HEK293 (cell line): ENCODE results near the gene IDE.

Source experiments
- CTCF ChIA-PET: fragments of 350-600 bp; formaldehyde crosslinking; extraction: SDS; loops from one replicate; lab custom pipeline; 2021; ENCODE audit warnings: antibody characterized with exemption; lab: Yijun Ruan, JAX
- POLR2A ChIA-PET: fragments of 300-600 bp; formaldehyde crosslinking; extraction: SDS; loops from one replicate; lab custom pipeline; 2020; ENCODE audit warnings: antibody characterized with exemption, inconsistent platforms; lab: Yijun Ruan, JAX
- H3K27ac ChIP-seq: fragments of 200-500 bp; sonication (Bioruptor generic); 2 replicates; pipeline ENCODE4 v1.5.1; 2014; ENCODE audit warnings: low read depth, low read length, control low read depth, inconsistent platforms; ENCODE audit errors: extremely low read depth
- H3K36me3 ChIP-seq, 2 experiments: fragments of 200-500 bp in 1 of 2; sonication (Bioruptor generic) in 1 of 2; 1 replicate in 1 of 2; 2 replicates in 1 of 2; pipeline ENCODE4 v1.5.1; 2014 to 2017; ENCODE audit warnings: inconsistent platforms in 2 of 2, low read length in 2 of 2; ENCODE audit not compliant: control insufficient read depth in 2 of 2, insufficient read depth in 1 of 2
- H3K4me1 ChIP-seq: fragments of 200-500 bp; sonication (Bioruptor generic); 2 replicates; pipeline ENCODE4 v1.5.1; 2014; ENCODE audit warnings: mild to moderate bottlenecking, low read length, inconsistent platforms; ENCODE audit not compliant: control insufficient read depth, insufficient read depth
- H3K4me3 ChIP-seq: 2 replicates; pipeline ENCODE4 v1.5.1; 2011; ENCODE audit warnings: low read depth, mild to moderate bottlenecking, control low read depth, low read length, moderate library complexity
- H3K9me3 ChIP-seq: fragments of 200-500 bp; sonication (Bioruptor generic); 2 replicates; pipeline ENCODE4 v1.5.1; 2014; ENCODE audit warnings: low read depth, low read length, inconsistent platforms; ENCODE audit not compliant: control insufficient read depth, insufficient read depth
- FEZF1 ChIP-seq: fragments of 450-650 bp; formaldehyde crosslinking; IDR thresholded peaks from 2 replicates; pipeline ENCODE4 v1.5.1; 2016; ENCODE audit warnings: missing biosample characterization, missing genetic modification characterization
- HOXC10 ChIP-seq: sonication (generic); formaldehyde crosslinking; IDR thresholded peaks from 2 replicates; pipeline ENCODE4 v1.8.1; 2023; ENCODE audit warnings: mild to moderate bottlenecking, missing genetic modification reagents
- KLF10 ChIP-seq: fragments of 450-650 bp; IDR thresholded peaks from 2 replicates; pipeline ENCODE4 v1.5.1; 2018; ENCODE audit warnings: missing biosample characterization, mild to moderate bottlenecking, missing genetic modification characterization
- KLF7 ChIP-seq: fragments of 450-650 bp; formaldehyde crosslinking; IDR thresholded peaks from 2 replicates; pipeline ENCODE4 v1.5.1; 2016; ENCODE audit warnings: missing biosample characterization, missing genetic modification characterization, borderline replicate concordance
- ZBTB8A ChIP-seq: fragments of 450-650 bp; formaldehyde crosslinking; IDR thresholded peaks from 2 replicates; pipeline ENCODE4 v1.5.1; 2016; ENCODE audit warnings: missing biosample characterization, missing genetic modification characterization
- ZFP37 ChIP-seq: fragments of 450-650 bp; formaldehyde crosslinking; IDR thresholded peaks from 2 replicates; pipeline ENCODE4 v1.5.1; 2016; ENCODE audit warnings: missing biosample characterization, missing genetic modification characterization
- ZNF132 ChIP-seq: fragments of 450-650 bp; formaldehyde crosslinking; IDR thresholded peaks from 2 replicates; pipeline ENCODE4 v1.5.1; 2017; ENCODE audit warnings: missing biosample characterization, missing genetic modification characterization, borderline replicate concordance
- ZNF146 ChIP-seq: fragments of 450-650 bp; formaldehyde crosslinking; IDR thresholded peaks from 2 replicates; pipeline ENCODE4 v1.5.1; 2016; ENCODE audit warnings: missing biosample characterization, missing genetic modification characterization
- ZNF221 ChIP-seq: fragments of 450-650 bp; formaldehyde crosslinking; IDR thresholded peaks from 2 replicates; pipeline ENCODE4 v1.5.1; 2017; ENCODE audit warnings: missing biosample characterization, missing genetic modification characterization, borderline replicate concordance
- ZNF223 ChIP-seq: fragments of 450-650 bp; formaldehyde crosslinking; IDR thresholded peaks from 2 replicates; pipeline ENCODE4 v1.5.1; 2016; ENCODE audit warnings: missing biosample characterization, missing genetic modification characterization
- ZNF239 ChIP-seq: fragments of 450-650 bp; formaldehyde crosslinking; IDR thresholded peaks from 2 replicates; pipeline ENCODE4 v1.5.1; 2016; ENCODE audit warnings: missing biosample characterization, missing genetic modification characterization
- ZNF292 ChIP-seq: fragments of 450-650 bp; formaldehyde crosslinking; IDR thresholded peaks from 2 replicates; pipeline ENCODE4 v1.5.1; 2016; ENCODE audit warnings: low read depth, missing biosample characterization, missing genetic modification characterization, borderline replicate concordance
- ZNF391 ChIP-seq: fragments of 450-650 bp; formaldehyde crosslinking; IDR thresholded peaks from 2 replicates; pipeline ENCODE4 v1.5.1; 2016; ENCODE audit warnings: low read depth, missing biosample characterization, missing genetic modification characterization, borderline replicate concordance
- ZNF600 ChIP-seq: fragments of 450-650 bp; formaldehyde crosslinking; IDR thresholded peaks from 2 replicates; pipeline ENCODE4 v1.5.1; 2016; ENCODE audit warnings: missing biosample characterization, missing genetic modification characterization
- TF ChIP-seq, protein P1 (sequence below): fragments of 450-650 bp; formaldehyde crosslinking; IDR thresholded peaks from 2 replicates; pipeline ENCODE4 v1.5.1; 2016; ENCODE audit warnings: missing biosample characterization, missing genetic modification characterization
- TF ChIP-seq, protein P2 (sequence below): fragments of 450-650 bp; formaldehyde crosslinking; IDR thresholded peaks from 2 replicates; pipeline ENCODE4 v1.5.1; 2017; ENCODE audit warnings: missing biosample characterization, missing genetic modification characterization
- TF ChIP-seq, protein P3 (sequence below): fragments of 450-650 bp; formaldehyde crosslinking; conservative IDR thresholded peaks from 2 replicates; pipeline ENCODE4 v1.5.1; 2016; ENCODE audit warnings: low read depth, missing biosample characterization, missing genetic modification characterization
- TF ChIP-seq, protein P4 (sequence below): fragments of 450-650 bp; formaldehyde crosslinking; conservative IDR thresholded peaks from 2 replicates; pipeline ENCODE4 v1.5.1; 2016; ENCODE audit warnings: low read depth, missing biosample characterization, missing genetic modification characterization
- TF ChIP-seq, protein P5 (sequence below): fragments of 450-650 bp; formaldehyde crosslinking; IDR thresholded peaks from 2 replicates; pipeline ENCODE4 v1.5.1; 2017; ENCODE audit warnings: missing biosample characterization, missing genetic modification characterization

Gene IDE

DNA sequence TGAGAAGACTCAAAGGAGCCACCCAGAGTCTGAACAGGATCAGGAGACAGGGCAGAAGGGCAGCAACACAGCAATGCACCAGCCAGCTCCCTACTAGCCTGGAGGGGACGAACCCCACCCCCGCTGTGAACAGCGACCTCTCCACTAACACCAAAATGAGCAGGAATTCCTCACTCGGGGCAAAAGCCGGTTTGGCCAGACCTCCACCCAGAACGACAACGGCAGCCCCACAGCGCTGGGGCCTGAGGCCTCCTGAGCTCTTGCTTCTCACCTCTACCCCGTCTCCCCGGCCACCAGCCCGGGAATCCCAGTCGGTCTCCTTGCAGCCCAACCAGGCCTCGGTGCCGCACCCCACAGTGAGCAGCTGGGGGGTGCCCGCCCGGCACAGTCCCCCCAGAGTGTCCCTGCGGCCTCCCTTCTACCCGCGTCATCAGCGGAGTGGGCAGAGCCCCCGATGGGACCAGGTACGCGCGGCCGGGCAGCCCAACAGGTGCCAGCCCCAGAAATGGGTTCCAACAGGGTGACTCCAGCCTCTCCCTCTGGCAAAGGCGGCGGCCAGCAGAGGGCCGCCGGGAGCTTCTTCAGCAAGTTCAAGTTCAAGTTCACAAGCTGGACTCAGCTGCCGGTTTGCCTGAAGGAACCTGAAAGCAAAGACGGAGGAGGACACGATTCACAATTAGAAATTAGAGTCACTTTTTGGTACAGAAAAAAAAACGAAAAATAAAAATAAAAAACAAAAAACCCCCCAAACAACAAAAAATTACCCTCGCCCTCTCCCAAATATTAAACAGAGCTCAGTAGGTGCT, 153.9 kb downstream of the IDE start:
- CTCF ChIA-PET = interaction anchor here (0.7 to 0.8 kb wide), 2 partner anchors 317 to 339 kb away, joined by 3 read pairs; no protein-coding TSS in a partner anchor
- H3K9me3 ChIP-seq = no peaks in the 10 kb centered on the region
- H3K4me1 ChIP-seq = no peaks in the 10 kb centered on the region
- H3K4me3 ChIP-seq = no peak overlapping the region
- H3K27ac ChIP-seq = no peak overlapping the region
- POLR2A ChIA-PET = interaction anchor here (0.6 kb wide), 1 partner anchor 21 kb away, joined by 4 read pairs; no protein-coding TSS in a partner anchor
- TF ChIP-seq ZNF292 = no peak
- TF ChIP-seq KLF10 (tag by site-specific recombination) = no peak
- TF ChIP-seq ZFP37 (tag by site-specific recombination) = no peak
- no peak for TF ChIP-seq ZNF223 (tag by site-specific recombination)
- TF ChIP-seq ZNF239 (tag by site-specific recombination) = no peak
- TF ChIP-seq ZNF391 (tag by site-specific recombination) = no peak
- TF ChIP-seq, protein P1, sequence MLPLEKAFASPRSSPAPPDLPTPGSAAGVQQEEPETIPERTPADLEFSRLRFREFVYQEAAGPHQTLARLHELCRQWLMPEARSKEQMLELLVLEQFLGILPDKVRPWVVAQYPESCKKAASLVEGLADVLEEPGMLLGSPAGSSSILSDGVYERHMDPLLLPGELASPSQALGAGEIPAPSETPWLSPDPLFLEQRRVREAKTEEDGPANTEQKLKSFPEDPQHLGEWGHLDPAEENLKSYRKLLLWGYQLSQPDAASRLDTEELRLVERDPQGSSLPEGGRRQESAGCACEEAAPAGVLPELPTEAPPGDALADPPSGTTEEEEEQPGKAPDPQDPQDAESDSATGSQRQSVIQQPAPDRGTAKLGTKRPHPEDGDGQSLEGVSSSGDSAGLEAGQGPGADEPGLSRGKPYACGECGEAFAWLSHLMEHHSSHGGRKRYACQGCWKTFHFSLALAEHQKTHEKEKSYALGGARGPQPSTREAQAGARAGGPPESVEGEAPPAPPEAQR (tag by site-specific recombination) = no peak
- TF ChIP-seq ZBTB8A (tag by site-specific recombination) = no peak
- TF ChIP-seq ZNF600 (tag by site-specific recombination) = no peak
- no peak for TF ChIP-seq HOXC10 (CRISPR knock-in tag)
- H3K36me3 ChIP-seq = no peaks in the 10 kb centered on the region

DNA sequence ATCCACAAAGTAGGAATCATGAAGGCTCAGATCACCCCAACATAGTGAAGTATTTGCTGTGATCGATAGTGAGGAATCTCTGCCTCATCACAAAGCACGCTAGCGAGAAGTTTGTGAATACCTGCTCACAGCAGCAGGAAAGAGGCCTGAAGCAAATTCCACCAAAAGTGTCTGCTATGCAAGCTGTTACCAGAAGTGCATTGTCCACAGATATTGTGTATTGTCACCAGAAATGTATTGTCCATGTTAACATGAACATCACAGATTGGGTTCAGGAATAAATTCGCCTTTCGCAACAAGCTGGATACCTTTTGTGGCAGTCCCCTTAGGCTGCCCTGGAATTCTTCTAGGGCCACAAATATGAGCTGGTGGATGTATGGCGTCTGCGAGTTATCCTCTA, 155.0 kb downstream of the IDE start:
- ChIA-PET POLR2A (no interaction called here), CTCF (interaction anchor here (0.6 kb wide), 1 partner anchor 645 kb away, joined by 4 read pairs; no protein-coding TSS in a partner anchor)
- Histone ChIP-seq H3K9me3 (no peaks in the 10 kb centered on the region), H3K27ac (no peak overlapping the region), H3K4me3 (no peak overlapping the region), H3K36me3 (no peaks in the 10 kb centered on the region), H3K4me1 (no peaks in the 10 kb centered on the region)
- TF ChIP-seq FEZF1 (tag by site-specific recombination) (no peak), ZNF132 (tag by site-specific recombination) (no peak), ZNF221 (tag by site-specific recombination) (no peak), KLF7 (tag by site-specific recombination) (no peak), ZNF146 (tag by site-specific recombination) (no peak)
- TF ChIP-seq, protein P2, sequence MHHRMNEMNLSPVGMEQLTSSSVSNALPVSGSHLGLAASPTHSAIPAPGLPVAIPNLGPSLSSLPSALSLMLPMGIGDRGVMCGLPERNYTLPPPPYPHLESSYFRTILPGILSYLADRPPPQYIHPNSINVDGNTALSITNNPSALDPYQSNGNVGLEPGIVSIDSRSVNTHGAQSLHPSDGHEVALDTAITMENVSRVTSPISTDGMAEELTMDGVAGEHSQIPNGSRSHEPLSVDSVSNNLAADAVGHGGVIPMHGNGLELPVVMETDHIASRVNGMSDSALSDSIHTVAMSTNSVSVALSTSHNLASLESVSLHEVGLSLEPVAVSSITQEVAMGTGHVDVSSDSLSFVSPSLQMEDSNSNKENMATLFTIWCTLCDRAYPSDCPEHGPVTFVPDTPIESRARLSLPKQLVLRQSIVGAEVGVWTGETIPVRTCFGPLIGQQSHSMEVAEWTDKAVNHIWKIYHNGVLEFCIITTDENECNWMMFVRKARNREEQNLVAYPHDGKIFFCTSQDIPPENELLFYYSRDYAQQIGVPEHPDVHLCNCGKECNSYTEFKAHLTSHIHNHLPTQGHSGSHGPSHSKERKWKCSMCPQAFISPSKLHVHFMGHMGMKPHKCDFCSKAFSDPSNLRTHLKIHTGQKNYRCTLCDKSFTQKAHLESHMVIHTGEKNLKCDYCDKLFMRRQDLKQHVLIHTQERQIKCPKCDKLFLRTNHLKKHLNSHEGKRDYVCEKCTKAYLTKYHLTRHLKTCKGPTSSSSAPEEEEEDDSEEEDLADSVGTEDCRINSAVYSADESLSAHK (tag by site-specific recombination) = no peak
- TF ChIP-seq, protein P3, sequence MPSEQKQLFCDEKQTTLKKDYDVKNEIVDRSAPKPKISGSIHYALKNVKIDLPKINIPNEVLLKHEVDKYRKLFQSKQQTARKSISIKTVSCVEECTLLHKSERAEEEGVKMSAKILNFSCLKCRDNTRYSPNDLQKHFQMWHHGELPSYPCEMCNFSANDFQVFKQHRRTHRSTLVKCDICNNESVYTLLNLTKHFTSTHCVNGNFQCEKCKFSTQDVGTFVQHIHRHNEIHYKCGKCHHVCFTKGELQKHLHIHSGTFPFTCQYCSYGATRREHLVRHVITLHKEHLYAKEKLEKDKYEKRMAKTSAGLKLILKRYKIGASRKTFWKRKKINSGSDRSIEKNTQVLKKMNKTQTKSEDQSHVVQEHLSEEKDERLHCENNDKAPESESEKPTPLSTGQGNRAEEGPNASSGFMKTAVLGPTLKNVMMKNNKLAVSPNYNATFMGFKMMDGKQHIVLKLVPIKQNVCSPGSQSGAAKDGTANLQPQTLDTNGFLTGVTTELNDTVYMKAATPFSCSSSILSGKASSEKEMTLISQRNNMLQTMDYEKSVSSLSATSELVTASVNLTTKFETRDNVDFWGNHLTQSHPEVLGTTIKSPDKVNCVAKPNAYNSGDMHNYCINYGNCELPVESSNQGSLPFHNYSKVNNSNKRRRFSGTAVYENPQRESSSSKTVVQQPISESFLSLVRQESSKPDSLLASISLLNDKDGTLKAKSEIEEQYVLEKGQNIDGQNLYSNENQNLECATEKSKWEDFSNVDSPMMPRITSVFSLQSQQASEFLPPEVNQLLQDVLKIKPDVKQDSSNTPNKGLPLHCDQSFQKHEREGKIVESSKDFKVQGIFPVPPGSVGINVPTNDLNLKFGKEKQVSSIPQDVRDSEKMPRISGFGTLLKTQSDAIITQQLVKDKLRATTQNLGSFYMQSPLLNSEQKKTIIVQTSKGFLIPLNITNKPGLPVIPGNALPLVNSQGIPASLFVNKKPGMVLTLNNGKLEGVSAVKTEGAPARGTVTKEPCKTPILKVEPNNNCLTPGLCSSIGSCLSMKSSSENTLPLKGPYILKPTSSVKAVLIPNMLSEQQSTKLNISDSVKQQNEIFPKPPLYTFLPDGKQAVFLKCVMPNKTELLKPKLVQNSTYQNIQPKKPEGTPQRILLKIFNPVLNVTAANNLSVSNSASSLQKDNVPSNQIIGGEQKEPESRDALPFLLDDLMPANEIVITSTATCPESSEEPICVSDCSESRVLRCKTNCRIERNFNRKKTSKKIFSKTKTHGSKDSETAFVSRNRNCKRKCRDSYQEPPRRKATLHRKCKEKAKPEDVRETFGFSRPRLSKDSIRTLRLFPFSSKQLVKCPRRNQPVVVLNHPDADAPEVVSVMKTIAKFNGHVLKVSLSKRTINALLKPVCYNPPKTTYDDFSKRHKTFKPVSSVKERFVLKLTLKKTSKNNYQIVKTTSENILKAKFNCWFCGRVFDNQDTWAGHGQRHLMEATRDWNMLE (tag by site-specific recombination) = no peak
- TF ChIP-seq, protein P4, sequence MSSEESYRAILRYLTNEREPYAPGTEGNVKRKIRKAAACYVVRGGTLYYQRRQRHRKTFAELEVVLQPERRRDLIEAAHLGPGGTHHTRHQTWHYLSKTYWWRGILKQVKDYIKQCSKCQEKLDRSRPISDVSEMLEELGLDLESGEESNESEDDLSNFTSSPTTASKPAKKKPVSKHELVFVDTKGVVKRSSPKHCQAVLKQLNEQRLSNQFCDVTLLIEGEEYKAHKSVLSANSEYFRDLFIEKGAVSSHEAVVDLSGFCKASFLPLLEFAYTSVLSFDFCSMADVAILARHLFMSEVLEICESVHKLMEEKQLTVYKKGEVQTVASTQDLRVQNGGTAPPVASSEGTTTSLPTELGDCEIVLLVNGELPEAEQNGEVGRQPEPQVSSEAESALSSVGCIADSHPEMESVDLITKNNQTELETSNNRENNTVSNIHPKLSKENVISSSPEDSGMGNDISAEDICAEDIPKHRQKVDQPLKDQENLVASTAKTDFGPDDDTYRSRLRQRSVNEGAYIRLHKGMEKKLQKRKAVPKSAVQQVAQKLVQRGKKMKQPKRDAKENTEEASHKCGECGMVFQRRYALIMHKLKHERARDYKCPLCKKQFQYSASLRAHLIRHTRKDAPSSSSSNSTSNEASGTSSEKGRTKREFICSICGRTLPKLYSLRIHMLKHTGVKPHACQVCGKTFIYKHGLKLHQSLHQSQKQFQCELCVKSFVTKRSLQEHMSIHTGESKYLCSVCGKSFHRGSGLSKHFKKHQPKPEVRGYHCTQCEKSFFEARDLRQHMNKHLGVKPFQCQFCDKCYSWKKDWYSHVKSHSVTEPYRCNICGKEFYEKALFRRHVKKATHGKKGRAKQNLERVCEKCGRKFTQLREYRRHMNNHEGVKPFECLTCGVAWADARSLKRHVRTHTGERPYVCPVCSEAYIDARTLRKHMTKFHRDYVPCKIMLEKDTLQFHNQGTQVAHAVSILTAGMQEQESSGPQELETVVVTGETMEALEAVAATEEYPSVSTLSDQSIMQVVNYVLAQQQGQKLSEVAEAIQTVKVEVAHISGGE = no peak
- TF ChIP-seq, protein P5, sequence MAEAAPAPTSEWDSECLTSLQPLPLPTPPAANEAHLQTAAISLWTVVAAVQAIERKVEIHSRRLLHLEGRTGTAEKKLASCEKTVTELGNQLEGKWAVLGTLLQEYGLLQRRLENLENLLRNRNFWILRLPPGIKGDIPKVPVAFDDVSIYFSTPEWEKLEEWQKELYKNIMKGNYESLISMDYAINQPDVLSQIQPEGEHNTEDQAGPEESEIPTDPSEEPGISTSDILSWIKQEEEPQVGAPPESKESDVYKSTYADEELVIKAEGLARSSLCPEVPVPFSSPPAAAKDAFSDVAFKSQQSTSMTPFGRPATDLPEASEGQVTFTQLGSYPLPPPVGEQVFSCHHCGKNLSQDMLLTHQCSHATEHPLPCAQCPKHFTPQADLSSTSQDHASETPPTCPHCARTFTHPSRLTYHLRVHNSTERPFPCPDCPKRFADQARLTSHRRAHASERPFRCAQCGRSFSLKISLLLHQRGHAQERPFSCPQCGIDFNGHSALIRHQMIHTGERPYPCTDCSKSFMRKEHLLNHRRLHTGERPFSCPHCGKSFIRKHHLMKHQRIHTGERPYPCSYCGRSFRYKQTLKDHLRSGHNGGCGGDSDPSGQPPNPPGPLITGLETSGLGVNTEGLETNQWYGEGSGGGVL (tag by site-specific recombination) = no peak
